LNCAP (cell line): Measurements from ENCODE around the gene PRDM16.

ENCODE experiments used
- CTCF ChIP-seq: fragments of 450-650 bp; IDR thresholded peaks from 2 replicates; pipeline ENCODE4 v1.5.1; 2017; ENCODE audit warnings: mild to moderate bottlenecking

Gene PRDM16

GRCh38 chr1:3053366-3053980, 15.5 kb upstream of the PRDM16 start:
- TF ChIP-seq CTCF = no peak

- no peak for TF ChIP-seq CTCF
These were observed 15.0 kb upstream of the PRDM16 start for GRCh38 chr1:3053986-3054385.

GRCh38 chr1:3054474-3054873, 14.5 kb upstream of the PRDM16 start:
- TF ChIP-seq CTCF = no peak

- TF ChIP-seq CTCF = no peak
These were observed 14.0 kb upstream of the PRDM16 start for GRCh38 chr1:3055051-3055450.

- no peak for TF ChIP-seq CTCF
These were observed 12.4 kb upstream of the PRDM16 start for GRCh38 chr1:3056641-3057040.

- no peak for TF ChIP-seq CTCF
These were observed 10.6 kb upstream of the PRDM16 start for GRCh38 chr1:3058263-3059030.

GRCh38 chr1:3060127-3060526, 8.9 kb upstream of the PRDM16 start:
- TF ChIP-seq CTCF = peak; percentile 11; the same call in 1 of the 2 replicates
